GM21723 (cell line): ENCODE data around the gene NEU1.

Source experiments
- ATAC-seq: cut with Tn5 transposase; IDR thresholded peaks from one replicate; pipeline ENCODE4 v1.9.1; 2021; ENCODE audit warnings: mild to moderate bottlenecking, moderate library complexity; ENCODE audit not compliant: unreplicated experiment

Gene NEU1

DNA sequence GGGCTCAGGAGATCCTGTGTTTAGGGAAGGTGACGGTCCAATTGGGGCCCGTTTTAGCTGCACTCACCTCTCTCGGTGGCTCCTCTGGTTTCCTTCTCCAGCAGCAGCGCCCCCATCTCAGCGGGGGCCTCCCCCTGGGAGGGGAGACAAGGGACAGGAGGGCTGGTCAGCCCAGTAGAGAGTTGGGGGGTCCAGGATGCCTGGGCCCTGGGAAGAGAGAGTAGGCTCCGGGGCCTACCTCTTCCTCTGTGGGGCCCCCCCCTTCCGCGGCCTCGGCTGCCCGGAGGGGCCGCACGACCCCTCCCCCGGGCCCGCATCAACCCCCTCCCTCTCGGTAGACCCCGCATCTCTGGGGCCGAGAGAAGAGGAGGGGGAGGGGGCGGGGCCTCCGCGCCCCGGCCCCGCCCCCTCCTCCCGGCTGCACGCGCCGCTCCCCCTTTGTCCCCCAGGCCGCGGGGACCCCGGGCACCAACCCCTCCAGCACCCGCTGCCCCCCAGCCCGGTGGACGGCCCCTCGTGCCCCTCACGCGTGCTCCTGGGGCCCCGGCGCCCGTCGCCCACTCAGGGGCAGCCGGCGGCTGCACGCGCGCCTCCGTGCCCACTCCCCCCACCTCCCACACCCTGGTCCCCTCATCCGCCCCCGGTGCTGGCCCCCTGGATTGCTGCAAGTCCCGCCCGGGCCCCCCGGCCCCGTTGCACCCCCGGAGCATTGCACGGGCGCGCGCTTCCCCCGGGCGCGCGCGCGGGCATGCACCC, 34.4 kb upstream of the NEU1 start:
- no peak for ATAC-seq

DNA sequence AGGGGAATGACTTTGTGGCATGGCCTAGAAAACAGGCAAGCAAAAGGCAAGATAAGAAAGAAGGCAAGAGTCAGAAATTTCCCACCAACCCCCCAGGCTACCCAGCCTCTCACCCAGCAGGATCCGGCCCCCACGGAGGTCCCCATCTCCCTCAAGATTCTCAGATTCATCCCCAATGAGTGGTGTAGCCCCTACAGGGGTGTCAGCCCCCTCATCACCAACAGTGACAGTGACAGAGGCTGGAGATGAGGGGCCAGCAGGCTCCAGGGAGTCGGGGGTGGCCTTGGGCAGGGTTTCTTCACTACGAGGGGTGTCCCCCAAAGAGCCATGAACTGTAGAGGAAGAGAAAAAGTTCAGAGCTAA, 33.9 kb upstream of the NEU1 start:
- ATAC-seq = no peak

DNA sequence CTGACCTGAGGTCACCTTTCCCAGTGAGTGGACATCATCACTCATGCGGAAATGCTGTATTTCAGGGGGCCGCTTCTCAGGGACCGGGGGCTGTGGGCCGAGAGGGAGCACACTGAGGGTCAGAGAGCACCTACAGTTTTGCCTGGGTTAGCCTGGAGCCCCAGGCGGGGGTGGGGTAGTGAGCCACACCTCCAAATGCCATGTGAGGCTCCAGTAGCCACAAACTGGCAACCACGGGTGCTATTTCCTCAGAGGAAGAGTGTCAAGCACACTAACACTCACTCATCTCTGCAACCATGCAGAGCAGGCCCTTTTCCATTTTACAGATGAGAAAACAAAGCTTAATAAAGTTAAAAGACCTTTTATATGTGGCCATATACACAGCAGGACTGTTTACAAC, 30.2 kb upstream of the NEU1 start:
- no peak for ATAC-seq

DNA sequence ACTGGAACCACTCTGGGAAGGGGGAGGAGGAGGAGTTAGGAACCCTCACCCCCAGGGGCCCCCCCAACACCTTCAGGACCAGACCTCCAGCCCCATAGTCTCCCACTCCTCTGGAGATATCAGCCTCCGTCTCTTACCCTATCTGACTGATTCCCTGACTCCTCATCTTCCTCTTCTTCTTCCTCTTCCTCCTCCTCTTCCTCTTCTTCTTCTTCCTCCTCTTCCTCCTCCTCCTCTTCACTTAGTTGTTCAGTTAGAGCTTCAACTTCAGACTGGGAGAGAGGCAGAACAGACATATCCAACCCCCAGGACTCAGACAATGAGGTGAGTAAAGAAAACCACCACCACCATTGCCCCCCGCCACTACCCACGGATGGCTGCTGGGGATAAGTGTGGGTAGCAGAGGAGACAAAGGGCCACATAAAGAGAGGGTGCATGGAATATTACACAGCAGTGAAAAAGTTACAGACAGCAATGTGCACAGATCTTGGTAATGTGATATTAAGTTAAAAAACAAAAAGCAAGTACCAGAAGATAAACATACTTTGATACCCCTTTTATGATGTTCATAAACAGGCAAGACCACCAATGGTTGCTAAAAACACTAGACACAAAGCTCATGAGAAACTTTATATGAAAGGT, 26.8 kb upstream of the NEU1 start:
- no peak for ATAC-seq

DNA sequence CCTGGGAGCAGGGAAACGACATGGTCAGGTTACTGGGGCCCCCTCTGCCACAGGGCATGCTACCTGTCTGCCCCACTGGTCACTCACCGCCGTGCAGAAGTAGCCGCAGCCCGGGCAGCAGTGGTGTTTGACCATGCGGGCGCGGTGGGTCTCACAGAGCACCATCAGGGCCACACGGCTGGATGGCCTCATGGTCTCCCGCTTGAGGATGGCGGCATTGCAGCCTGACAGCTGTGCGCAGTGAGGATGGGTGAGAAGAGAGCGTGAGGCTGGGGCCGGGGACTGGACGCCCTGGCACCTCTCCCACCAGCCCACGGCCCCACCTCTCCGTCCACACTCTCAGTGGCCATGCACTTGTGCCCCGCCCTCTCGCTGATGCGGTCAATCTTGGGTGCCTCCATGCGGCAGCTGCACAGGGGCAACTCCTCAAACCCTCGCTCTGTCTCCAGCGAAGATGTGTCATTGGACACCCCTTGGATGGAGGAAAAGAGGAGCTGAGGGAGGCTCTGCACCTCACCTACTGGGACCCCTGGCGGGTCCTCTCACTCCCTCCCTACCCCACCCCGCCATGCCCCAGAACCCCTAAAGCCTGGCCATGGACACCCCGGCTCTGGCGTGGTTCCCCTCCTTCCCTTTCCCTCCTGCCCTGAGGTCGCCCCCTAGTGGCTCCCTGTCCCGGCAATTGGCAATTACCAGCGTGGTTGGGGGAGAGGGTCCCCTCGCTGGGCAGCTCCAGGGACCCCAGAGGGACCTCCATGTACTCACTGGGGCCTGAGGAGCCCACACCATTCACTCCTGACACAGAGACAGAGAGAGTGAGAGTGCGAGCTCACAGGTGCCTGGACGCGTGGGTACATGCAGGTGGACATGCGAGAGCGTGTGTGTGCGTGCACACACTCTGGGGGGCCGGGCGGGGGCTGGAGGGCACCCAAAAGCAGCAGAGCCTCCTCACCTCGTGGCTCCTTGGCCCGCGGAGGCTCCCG, 25.9 kb upstream of the NEU1 start:
- no peak for ATAC-seq

DNA sequence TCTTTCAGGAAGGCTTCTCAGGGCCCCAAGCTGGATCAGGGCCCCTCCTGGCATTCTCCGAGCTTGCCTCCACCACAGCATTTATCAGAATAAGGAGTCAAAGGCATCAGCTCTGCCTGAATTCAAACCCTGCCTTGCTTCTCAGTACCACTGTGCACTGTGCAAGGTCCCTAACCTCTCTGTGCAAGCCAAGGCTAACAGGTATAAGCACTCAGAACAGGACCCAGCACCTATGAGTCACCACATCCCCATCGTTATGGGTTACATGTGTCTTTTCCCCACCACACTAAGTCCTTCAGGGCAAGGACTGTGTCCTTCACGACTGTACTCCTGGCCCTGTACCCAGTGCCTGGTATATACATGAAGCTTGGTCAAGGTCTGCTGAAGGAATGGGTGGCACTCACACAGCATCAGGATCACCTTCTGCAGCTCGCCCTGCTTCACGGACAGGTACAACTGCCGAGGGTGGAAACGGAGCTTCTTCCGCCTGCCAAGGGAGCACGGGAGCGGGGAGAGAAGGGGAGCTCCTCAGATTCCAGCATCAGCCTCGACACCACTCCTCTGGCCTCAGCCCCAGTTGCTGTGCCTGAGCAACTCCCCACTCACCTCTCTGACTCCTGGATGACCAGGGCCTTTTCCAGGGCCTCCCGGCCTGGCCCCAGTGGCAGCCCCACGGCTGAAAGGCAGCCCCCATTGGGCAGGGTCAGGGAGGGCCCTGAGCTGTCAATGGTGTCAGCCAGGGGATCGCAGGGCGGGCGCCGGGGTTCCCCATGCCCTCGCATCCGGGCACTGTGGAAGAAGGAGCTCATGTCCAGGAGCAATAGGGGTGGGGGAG, 24.8 kb upstream of the NEU1 start:
- ATAC-seq = no peak

DNA sequence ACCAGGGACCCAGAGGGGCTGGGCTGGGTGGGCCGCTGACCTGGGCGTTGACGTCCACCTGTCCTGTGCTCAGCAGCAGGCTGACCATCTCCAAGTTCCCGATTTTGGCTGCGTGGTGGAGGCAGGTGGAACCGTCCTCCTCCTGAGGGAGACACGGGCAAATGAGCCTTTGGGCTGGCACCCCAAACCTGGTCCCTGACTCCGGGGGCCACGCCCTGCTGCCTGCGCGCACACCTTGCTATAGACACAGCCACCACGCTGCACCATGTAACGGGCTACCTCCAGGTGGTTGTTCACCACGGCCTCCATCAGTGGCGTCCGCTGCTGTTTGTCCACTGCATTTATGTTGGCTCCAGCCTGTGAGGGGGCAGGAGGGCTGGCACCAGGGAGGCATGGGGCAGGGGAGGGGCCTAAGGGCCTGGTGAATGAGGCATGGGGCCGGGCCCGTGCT, 23.9 kb upstream of the NEU1 start:
- no peak for ATAC-seq

DNA sequence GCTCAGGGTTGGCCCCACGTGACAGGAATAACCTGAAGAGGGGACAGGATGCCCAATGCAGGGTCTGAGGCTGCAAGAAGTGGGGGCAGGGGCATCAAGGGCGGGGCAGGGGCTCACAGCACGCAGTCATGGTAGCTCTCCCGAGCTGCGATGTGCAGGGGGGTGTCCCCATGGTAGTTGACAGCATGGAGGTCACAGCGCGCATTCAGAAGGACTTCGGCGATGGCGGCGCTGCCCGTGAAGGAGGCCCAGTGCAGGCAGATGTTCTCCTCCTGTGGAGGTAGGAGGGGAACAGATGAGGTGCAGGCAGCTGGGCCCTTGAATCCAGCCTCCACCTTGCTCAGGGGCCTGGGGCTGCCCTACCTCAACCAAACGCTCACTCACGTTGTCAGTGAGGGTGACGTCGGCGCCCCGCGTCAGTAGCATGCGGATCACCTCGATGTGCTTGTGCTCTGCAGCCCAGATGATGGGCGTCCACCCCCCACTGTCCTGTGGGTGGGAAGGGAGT, 22.0 kb upstream of the NEU1 start:
- ATAC-seq = no peak

DNA sequence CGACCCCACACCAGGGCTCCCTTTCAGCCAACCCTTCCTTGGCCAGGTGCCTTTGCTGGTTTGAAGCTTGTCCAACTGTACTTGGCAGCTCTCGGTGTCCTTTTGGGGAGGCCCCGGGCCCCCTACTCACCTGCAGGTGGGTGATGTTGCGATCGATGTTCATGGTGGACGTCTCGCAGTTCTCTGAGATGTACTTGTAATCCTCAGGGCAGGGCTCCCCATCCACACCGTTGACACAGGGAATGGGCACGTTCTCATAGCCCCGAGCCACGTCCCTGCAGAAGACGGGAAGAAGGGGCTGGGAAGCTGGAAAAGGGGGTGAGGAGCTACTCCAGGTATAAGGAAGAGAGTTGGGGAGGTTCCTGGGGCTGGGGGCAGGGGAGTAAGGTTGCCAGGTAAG, 21.1 kb upstream of the NEU1 start:
- ATAC-seq = no peak

DNA sequence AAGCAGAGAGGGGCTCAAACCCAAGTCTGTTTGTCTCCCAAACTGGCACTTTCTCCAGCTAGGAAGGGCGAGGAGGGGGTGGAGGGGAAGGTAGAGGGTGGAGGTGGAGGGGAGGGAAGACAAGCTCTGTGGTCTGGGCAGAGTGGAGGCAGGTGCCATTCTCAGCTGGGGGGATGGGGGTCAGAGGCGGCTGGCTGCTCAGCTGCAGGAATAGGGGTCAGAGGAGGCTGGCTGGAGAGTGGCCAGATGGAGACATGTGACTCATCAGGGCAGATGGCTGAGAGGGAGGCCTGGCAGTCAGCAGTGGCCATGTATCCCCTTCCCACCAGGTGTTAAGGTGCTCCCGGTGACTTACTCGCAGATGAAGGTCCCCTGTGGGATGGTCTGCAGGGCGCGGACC, 19.7 kb upstream of the NEU1 start:
- ATAC-seq = no peak

DNA sequence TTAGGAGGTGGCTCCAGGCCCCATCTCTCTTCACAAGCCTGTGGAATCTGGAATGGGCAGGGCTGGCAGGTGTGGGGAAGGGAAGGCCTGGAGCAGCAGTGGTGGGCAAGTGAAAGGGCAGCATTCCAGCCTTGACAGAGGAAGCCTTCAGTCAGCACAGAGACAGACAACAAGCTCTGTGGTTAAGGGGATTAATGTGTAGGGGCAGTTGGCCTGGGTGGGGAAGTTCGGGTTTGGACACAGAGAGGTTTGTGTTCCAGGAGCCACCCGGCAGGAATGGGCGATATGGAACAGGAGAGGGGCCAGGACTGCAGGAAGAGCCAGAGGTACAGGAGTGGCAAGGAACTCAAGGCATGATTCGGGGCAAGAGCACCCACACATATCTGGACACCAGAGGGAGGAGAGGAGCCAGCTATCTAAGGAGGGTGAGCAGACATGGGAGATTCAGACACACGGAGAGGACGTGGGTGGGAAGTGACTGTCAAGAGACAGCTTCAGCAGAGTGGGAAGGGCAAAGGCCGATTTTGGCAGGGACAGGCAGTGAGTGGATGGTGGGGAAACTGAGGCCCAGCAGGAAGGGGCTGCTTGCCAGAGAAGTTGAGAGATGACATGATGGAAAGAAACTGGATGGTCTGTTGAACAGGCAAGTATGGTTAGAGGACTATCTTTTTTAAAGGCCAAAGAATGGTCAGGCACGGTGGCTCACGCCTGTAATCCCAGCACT, 18.7 kb upstream of the NEU1 start:
- ATAC-seq = no peak

DNA sequence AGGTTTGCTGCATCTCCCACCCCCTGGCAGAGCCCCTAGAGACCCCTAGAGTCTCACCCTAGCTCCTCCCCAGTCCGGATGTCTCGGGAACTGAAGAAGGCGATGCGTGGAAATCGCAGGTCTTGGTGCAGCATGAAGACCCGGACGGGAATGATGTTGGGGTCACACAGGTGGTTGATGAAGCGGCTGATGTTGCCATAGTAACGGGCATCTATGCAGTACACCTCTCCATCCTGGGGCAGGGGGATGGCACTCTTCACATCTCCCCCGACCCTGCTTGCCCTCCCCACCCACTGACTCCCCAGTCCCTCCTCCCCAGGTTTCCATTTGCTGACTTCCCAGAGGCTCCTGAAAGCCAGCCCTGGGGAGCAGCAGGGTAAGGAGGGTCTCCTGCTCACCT, 18.0 kb upstream of the NEU1 start:
- no peak for ATAC-seq

DNA sequence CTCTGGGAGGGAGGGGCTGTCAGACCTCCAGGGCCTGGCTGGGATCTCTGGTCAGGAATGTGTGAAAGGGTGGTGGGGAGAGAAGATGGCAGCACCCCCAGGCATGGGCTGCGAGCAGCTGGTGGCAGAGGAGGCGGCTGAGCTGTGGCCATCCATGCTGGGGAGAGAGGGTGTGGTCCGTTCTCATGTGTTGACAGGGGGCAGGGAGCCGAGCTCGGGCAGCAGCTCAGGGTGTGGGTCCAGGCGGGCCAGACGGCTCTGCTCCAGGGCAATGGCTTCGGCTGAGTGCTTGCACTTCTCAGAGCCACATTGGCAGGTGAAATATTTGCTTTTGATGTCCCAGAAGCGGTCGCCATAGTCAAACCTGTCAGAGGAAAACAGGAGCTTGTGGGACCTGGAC, 17.3 kb upstream of the NEU1 start:
- no peak for ATAC-seq

DNA sequence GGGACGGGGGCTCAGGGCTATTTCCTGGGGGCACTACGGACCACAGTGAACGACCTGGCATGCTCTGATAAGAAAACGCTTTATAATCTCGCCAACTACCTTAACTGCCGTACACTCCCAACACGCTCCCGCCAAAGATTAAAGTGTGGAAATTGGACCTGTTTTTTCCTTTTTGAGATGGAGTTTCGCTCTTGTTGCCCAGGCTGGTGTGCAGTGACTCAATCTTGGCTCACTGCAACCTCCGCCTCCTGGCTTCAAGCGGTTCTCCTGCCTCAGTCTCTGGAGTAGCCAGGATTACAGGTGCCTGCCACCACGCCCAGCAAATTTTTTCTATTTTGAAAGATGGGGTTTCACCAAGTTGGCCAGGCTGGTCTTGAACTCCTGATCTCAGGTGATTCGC, 16.5 kb upstream of the NEU1 start:
- no peak for ATAC-seq

DNA sequence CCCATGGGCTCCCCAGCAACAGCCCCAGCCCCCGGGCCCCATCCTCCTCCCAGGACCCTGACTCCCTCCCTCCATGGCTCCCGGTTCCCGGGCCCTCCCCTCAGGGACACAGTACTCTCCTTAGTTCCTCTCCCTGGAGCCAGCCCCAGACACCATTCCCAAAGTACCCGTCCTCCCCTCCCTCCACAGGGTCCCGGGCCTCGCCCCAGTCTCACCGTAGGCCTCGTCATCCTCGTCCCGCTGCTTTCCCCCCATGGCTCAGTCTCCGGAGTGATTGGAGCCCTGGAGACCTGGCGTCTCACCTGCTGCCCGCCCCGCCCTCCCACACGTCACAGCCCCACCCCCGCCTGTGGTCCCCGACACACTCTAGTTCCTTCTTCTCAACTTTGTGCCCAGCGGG, 16.1 kb upstream of the NEU1 start, which contains the start of gene SLC44A4:
Gene SLC44A4, minus strand, starts transcription at position 272 of the 400 bp plus-strand sequence. Its CDS starts 17 bp downstream, at position 255.
- ATAC-seq = no peak

DNA sequence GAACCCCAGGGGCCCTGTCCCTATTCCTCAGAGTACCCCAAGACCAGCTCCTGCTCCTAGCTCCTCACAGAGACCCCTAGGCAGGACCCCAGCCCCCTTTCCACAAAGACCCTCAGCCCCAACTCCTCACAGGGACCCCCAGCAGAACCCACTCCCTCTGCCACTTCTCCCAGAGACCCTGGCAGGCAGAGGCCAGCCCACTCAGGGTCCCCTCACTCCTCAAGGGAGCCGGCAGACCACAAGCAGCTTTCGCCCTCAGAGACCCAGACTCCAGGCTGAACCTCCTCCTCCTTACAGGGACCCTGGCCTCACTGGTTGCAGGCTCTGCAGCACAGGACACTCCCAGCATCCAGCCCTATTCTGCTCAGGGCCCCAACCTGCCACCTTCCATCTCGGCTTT, 15.6 kb upstream of the NEU1 start:
- ATAC-seq = no peak

DNA sequence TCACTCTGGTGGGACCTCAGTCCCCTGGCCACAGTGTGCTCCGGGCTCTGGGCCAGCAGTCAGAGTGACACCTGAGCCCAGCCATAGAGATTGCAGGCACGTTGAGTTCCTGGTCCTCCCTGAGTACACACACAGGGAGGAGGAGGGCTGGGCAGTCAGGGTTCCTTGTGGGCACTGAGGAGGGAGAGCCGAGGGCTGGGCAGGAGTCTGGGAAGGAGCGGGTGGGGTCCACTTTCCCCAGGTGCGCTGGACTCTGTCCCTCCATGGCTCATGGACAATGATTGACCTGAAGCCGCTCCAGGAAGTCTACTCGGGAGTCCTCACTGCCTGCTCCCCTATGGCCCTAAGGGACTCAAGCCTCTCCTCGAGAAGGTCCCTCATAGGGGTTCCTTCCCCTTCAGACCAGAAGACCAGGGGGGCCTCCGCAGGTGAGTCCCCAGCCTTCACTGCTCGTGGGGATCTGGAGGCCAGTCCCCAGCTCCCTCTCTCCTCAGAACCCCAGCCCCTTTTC, 15.1 kb upstream of the NEU1 start:
- no peak for ATAC-seq

DNA sequence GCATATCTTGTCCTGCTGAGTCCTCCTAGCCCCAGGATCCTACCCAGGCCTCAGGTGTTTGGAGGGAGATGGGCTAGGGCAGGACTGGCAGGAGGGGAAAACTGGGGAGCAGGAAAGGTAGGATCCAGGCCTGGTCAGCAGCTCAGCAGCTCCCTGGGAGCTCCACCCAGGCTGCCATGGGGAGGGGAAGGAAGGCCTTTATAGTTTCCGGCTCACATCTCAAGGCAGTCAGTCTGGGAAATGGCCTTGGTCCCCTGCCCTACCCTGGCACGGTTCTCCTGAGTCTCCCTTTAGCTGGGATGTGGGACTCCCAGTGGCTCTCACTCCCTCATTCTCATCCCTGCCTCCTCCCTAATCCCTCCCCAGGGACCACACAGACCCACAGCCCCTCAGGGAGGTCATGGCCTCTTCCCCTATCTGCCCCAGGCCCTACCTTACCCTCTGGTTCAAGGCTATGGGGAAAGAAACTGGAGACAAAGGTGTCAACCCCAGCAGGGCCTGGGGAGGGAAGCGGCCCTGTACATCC, 14.6 kb upstream of the NEU1 start:
- no peak for ATAC-seq

DNA sequence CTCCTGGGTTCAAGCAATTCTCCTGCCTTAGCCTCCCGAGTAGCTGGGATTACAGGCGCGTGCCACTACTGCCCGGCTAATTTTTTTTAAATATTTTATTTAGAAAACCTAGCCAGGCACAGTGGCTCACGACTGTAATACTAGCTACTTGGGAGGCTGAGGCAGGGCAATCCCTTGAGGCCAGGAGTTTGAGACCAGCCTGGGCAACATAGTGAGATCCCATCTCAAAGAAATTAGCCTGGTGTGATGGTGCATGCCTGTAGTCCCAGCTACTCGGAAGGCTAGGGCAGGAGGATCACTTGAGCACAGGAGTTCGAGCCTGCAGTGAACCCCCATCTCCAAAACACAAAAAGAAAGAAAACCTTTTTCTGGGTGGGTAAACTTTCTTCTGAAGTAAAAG, 13.7 kb upstream of the NEU1 start:
- no peak for ATAC-seq
